Endothelial cell (in vitro differentiated cells): ENCODE results near the gene HS3ST1. TPM values are rescaled to one million over a fixed set of nuclear protein-coding genes. Genes with fewer than 3 reads are reported as not detected.
A peak's percentile ranks its signal among the peaks of the same experiment; 100 is the strongest.

Experiments
- DNase-seq: peaks from one replicate; pipeline ENCODE4 v3.0.0; 2021; ENCODE audit warnings: low spot score
- H3K27ac Mint-ChIP-seq: one replicate; pipeline ENCODE4 v1.8.0; 2021; ENCODE audit warnings: mixed read lengths, inconsistent platforms; ENCODE audit not compliant: unreplicated experiment
- H3K27me3 Mint-ChIP-seq: one replicate; pipeline ENCODE4 v1.8.0; 2021; ENCODE audit warnings: mild to moderate bottlenecking, moderate library complexity, mixed read lengths, inconsistent platforms; ENCODE audit not compliant: unreplicated experiment
- H3K36me3 Mint-ChIP-seq: one replicate; pipeline ENCODE4 v1.8.0; 2021; ENCODE audit warnings: mild to moderate bottlenecking, low read depth, mixed read lengths, inconsistent platforms; ENCODE audit not compliant: unreplicated experiment
- H3K4me1 Mint-ChIP-seq: one replicate; pipeline ENCODE4 v1.8.0; 2021; ENCODE audit warnings: mild to moderate bottlenecking, mixed read lengths, inconsistent platforms; ENCODE audit not compliant: unreplicated experiment
- H3K4me3 Mint-ChIP-seq: one replicate; pipeline ENCODE4 v1.8.0; 2021; ENCODE audit warnings: mild to moderate bottlenecking, mixed read lengths, inconsistent platforms; ENCODE audit not compliant: unreplicated experiment
- H3K9me3 Mint-ChIP-seq: one replicate; pipeline ENCODE4 v1.8.0; 2021; ENCODE audit warnings: mixed read lengths, inconsistent platforms; ENCODE audit not compliant: unreplicated experiment
- CTCF ChIP-seq: fragments of 200-600 bp; sonication (generic); IDR thresholded peaks from one replicate; pipeline ENCODE4 v1.5.0; 2021; ENCODE audit warnings: antibody characterized with exemption; ENCODE audit not compliant: unreplicated experiment
- total RNA-seq: library from RNA; stranded (reverse); fragmentation: NEBNext Ultra II Directional; extraction: Animal tissue kit (Norgen Biotek cat#: 25700); gene quantifications from one replicate; pipeline ENCODE4 v1.2.1, GENCODE V29; 2021; ENCODE audit not compliant: unreplicated experiment

The HS3ST1 gene
- total RNA-seq, 1 donor from 2014 or later, result 0.44 TPM

GRCh38 chr4:11471046-11471441 lies 42.4 kb upstream of the HS3ST1 start:
- Mint-ChIP-seq H3K9me3 (no peaks in the 10 kb centered on the region), H3K4me1 (peaks cover 47% of the 10 kb centered on the region), H3K27ac (peak overlapping the region; percentile 37), H3K4me3 (no peak overlapping the region), H3K27me3 (peaks cover 2% of the 10 kb centered on the region), H3K36me3 (no peaks in the 10 kb centered on the region)
- TF ChIP-seq CTCF, result no peak
- DNase-seq, result no peak

DNA sequence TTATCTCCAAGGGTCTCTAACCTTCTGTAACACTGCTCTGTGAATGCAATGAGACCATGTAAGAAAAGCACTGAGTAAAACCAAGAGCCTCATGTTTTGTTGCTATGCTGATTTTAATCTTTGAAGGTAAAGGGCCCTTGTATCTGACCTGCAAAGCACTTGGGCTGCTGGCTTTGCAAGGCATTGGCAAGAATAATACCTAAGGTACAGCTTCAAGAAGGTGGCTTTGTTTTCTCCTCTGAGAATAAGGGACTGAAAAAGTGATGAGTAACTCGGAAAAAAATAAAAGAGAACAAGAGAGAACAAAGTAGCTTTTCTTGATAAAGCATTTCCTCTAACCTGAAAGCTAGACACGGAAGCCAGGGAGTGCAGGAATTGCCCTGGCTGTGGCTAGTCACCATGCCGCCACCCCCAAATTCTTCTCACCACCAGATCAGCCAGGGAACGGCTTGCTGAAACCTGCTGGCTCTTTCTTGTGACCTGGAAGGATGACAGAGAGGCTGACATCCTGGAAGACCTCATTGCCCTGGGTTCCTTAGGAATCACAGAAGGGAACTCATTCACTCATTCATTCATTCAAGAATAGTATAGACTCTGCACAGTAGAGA lies 41.8 kb upstream of the HS3ST1 start:
- no peaks in the 10 kb centered on the region for H3K36me3 Mint-ChIP-seq
- H3K27ac Mint-ChIP-seq, result peak overlapping the region; percentile 37
- H3K27me3 Mint-ChIP-seq, result peaks cover 2% of the 10 kb centered on the region
- no peak overlapping the region for H3K4me3 Mint-ChIP-seq
- no peak for DNase-seq
- no peak for TF ChIP-seq CTCF
- peaks cover 42% of the 10 kb centered on the region for H3K4me1 Mint-ChIP-seq
- no peaks in the 10 kb centered on the region for H3K9me3 Mint-ChIP-seq

GRCh38 chr4:11469650-11470437 lies 41.1 kb upstream of the HS3ST1 start:
- Mint-ChIP-seq H3K4me3 (no peak overlapping the region), H3K36me3 (no peaks in the 10 kb centered on the region), H3K27me3 (peaks cover 2% of the 10 kb centered on the region), H3K4me1 (peaks cover 35% of the 10 kb centered on the region), H3K9me3 (no peaks in the 10 kb centered on the region), H3K27ac (no peak overlapping the region)
- no peak for DNase-seq
- TF ChIP-seq CTCF, result no peak

DNA sequence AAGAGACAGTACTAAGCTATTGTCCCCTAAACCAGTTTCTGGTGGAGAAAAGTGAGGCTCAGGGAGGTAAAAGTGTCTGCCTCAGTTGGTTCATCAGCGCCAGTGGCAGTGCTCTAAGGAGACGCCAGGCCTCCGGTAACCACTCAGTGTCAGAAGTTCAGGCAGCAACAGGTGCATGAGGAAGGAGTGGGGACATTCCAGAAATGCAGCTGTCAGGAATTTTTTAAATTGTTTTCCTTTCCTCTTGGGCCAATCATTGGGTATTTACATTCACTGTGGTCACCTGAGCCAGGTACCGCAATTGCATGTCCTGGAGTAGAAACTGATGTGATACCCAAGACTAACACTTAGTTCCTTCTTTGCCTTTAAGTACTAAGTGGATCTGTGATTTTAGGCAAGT lies 40.2 kb upstream of the HS3ST1 start:
- no peak for TF ChIP-seq CTCF
- Mint-ChIP-seq H3K27me3 (peaks cover 2% of the 10 kb centered on the region), H3K4me1 (peaks cover 32% of the 10 kb centered on the region), H3K27ac (no peak overlapping the region), H3K9me3 (no peaks in the 10 kb centered on the region), H3K4me3 (no peak overlapping the region), H3K36me3 (no peaks in the 10 kb centered on the region)
- no peak for DNase-seq

GRCh38 chr4:11467931-11468330 lies 39.2 kb upstream of the HS3ST1 start:
- no peaks in the 10 kb centered on the region for H3K9me3 Mint-ChIP-seq
- no peak overlapping the region for H3K27ac Mint-ChIP-seq
- DNase-seq, result no peak
- peaks cover 2% of the 10 kb centered on the region for H3K27me3 Mint-ChIP-seq
- no peak overlapping the region for H3K4me3 Mint-ChIP-seq
- peaks cover 31% of the 10 kb centered on the region for H3K4me1 Mint-ChIP-seq
- TF ChIP-seq CTCF, result no peak
- no peaks in the 10 kb centered on the region for H3K36me3 Mint-ChIP-seq
